CMK (cell line): ENCODE data around the gene CD44.
A peak's percentile ranks its signal among the peaks of the same experiment; 100 is the strongest.

Experiments used
- DNase-seq: peaks from one replicate; pipeline ENCODE4 v3.0.0-alpha.2; 2010; ENCODE audit warnings: low read depth

CD44 gene

DNA sequence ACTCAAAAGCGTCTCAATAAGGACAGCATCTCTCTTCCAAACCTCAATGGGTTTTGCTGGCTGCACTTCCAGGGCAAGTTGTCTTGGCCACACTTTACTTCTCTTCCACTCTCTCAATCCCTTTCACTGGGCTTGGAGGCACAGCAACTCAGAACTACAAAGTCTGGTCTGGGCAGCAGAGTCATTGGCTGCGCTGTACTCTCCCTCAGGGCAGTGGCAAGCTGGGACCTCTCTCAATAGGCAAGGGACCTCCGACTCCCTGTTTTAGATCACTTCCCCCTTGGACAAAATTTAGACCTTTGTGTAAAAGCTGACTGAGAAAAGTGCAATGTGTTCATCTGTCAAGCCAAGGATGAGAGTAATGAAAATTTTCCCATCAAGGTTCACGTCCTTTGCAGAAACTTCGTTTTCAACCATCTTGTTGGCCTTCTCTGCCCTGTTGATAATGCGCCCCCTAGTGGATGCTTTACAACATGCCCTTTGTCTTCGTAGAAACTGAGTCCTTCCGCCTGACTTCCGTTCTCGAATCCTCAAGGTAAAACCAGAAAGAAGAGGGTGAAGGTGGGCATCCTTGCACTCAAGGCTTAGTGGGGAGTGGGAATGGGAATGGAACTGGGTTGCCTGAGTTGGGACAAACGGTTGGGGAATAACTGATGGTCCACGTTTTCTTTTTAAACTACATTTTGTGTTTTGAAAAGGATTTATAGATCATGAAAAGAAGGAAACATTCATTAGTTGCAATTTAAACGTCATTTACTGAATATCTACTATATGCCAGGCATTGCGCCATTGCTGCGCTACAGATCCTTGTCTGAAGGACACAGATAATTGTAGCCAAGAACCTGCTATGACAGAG is 99.1 kb downstream of the CD44 start:
- peak; percentile 36 for DNase-seq

DNA sequence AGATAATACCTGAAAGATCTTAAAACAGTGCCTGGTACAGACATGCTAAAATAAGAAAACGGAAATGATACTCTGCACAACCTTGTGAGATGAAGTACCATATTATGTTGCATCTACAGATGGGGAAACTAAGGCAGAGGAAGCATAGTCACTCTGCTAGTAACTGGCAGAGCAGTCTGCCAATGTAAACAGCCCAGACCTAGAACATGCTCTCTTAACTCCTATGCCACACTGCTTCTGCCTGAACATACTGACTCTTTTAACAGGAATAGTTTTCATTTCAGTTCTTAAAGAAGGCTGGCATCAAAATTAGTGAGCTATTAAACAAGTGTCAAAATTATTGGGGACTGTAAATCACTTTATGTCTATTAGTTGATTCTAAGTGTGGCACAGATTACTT is 99.9 kb downstream of the CD44 start:
- no peak for DNase-seq

GRCh38 chr11:35239471-35240075 is 100.6 kb downstream of the CD44 start:
- no peak for DNase-seq

DNA sequence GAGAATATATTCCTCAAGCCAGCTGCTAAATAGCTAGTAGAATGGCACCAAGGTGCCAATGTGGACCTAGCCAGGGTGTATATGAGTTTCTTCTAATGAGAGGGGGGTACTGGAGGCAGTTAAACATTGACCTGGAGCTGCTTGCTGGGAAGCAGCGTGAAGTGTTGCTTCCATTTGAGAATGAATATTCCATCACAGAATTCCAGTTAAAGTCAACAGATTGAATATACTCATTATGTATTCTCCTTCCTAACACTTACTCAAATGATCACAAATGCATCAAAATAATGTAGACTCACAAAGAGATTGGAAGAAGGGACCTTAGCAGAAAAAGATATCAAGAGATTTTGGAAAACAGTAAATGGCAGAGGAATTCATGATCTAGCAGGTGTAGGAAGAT is 102.1 kb downstream of the CD44 start:
- DNase-seq: no peak

DNA sequence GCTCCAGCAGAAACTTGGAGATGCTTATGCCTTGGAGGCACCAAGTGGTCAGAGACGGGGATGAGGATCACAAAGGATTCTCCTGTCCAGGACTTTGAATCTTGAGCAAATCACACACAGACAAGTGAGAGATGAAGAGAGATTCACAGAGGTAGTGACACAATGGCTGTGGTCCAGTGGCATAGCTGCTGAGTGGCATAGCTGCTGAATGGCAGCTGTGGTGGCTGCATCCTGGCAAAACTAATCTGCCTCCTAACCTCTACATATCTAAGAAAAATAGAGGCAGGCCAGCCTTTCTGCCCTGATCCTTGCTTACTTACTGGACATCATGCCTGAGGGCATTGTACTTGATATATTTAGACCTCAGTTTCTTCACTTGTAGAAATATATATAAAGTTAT is 102.6 kb downstream of the CD44 start:
- no peak for DNase-seq

DNA sequence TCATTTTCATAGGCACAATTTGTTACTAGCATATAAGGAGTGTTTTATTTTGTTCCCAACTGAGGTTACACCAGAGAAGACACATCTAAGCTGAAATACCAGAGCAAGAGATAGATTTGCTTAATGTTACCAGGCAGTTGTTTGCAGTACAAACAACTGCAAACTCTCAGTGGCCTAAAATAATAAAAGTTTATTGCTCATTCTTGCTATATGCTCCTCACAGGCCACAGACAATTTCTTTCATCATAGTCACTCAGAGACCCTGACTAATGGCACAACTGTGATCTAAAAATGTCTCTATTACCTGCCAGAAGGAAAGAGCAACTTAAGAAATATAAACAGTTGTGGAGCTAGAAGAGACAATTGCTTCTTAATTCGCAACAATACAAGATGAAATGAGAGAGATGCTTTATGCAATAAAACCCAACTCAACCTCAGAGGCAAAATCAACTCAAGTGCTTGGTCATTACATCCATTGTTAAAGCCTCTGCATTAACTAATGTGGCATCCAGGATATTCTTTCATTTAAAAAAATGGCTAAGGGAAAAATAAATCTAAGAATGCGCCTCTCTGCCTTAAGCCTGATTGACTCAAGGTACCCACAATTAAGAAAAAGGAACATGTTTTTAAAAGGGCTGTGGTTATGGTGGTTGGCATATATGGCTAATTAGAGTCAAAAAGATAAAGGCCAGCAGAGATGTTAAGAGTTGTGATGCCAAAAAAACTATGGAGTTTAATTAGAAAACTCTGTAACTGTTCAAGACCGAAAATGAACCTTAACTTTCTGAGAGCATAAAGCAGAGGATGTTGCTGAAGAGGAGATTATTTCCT is 103.7 kb downstream of the CD44 start:
- no peak for DNase-seq

GRCh38 chr11:35243774-35244173 is 104.8 kb downstream of the CD44 start:
- no peak for DNase-seq

DNA sequence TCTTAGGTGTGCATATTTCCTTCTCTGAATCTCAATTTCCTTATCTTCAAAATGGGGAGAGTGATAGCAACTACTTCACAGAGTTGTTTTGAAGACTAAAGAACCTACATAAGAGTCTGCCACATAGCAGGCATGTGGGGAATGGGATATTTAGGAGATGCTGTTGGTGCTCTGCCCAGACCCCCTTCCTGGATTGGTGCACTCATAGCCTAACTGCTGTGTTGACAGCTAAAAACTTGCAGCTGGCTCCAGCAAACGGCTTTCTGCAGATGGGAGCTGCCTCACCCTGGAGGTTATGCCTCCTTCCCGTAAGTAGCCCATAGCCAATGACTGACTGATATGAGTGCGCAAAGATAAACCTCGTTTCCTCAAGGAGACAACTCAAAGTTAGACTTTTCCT is 106.1 kb downstream of the CD44 start:
- DNase-seq: no peak

DNA sequence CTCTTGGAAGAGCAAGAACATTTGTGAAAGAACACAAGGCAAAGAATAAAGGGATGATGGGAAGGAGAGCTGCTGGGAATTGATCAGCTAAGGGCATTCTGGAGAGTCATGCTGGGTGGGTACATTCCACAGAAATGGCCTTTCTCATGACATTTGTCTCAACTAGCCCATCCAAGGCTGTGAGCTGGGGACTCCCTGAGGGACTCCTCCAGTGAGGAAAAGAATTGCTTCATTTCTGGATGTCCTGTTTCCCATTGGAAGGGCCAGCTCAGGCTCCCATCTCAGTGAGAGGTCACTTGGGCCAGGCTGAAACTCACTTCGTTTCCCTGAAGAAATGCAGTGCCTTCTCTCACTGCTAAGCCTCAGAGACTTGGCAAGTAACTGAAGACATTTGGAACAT is 106.8 kb downstream of the CD44 start:
- no peak for DNase-seq

- no peak for DNase-seq
These were observed 107.8 kb downstream of the CD44 start for GRCh38 chr11:35246745-35247144.

DNA sequence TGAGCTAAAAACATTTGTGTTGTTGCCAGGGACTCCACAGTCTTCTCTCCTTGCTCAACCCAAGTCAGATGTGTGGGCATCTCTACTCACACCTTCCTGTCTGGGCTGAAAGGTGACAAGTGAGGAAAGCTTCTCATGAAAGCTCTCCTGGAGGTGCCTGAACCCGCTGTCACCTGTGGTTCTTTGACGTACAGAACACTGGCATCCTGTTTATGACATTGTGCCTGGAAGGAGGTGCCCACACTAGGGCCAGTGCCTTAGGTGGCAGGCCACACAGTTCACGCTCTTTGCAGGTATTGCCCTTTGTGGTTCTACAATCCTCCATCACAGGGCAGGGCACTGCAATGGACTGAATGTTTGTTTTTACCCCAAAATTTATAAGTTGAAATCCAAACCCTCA is 108.5 kb downstream of the CD44 start:
- DNase-seq: no peak

- DNase-seq: no peak
These were observed 108.9 kb downstream of the CD44 start for GRCh38 chr11:35247863-35248262.

DNA sequence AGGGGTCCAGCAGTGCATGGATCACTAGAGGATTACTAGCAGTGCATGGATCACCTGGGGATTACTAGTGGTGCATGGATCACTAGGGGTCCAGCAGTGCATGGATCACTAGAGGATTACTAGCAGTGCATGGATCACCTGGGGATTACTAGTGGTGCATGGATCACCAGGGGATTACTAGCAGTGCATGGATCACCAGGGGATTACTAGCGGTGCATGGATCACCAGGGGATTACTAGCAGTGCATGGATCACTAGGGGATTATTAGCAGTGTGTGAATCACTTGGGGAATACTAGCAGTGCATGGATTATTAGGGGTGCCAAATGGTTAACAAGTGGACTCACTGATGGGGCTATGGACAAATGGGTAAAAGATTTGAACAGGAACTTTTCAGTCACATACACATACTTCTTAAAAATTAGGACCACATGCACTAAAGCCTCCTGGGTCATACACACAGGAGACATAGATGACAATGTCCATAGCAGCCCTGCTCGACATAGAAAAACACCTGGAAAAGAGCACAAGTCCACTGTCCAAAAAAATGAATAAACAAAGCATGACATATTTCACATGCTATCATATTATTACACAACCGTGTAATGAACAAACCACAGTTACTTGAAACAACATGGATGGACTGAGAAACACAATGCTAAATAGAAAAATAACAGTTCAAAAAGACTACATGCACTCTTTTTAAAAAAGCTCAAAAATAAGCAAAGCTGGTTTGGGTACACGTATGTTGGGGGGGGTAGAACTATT is 109.8 kb downstream of the CD44 start:
- DNase-seq: no peak

- no peak for DNase-seq
These were observed 111.2 kb downstream of the CD44 start for GRCh38 chr11:35250192-35250591.

DNA sequence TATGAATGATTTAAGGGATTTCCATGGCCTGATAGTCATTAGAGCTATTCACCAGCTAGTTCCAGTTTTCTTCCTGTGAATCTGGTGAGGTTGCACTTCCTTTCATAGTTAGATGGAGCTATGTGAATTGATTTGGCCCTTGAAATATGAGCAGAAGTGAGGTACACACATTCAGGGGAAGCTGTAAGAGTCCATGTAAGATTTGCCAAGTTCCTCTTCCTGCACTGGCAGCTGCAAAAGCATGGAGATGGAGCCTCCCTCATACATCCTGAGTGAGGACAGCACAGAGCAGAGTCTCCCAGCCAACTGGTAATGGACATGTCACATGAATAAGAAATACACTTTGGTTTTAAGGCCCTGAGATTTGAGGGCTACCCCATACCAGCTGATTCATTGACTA is 111.7 kb downstream of the CD44 start:
- no peak for DNase-seq

DNA sequence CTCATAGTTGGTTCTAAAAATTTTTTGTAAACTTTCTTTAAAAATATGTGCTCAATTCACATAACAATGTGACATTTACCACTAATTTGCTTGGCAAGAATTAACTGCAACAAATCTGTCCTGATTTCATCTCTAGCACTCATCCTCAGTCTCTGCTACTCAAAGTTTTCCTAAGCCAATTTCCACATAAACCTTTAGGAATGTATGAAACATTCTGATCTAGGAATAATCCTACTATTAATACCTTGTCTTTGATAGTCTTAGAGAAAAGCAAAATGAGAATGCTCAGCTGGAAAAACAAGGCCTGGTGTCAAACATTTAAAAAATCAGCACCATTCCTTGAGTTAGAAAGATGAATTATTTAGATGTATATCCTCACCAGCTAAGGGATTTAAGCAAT is 114.3 kb downstream of the CD44 start:
- no peak for DNase-seq

DNA sequence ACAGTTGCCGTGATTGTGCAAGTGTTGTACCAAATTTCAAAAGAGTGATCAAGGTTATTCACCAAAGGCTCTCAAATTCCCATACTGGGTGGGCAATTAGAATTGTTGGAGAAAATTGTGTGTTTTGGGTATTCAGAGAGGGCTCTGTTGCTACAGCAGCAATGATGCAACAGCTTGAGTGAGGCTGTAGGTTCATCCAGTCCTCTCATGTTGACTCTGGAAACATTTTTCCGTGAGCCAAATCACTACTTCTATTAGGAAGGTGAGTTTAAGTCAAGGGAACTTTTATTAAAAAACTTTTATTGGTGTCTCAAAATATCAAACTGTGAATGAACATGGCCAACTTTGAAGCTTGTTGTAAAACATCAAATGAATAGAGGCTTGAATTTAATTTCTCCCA is 116.5 kb downstream of the CD44 start:
- DNase-seq: no peak

- DNase-seq: no peak
These were observed 117.3 kb downstream of the CD44 start for GRCh38 chr11:35256296-35256695.

DNA sequence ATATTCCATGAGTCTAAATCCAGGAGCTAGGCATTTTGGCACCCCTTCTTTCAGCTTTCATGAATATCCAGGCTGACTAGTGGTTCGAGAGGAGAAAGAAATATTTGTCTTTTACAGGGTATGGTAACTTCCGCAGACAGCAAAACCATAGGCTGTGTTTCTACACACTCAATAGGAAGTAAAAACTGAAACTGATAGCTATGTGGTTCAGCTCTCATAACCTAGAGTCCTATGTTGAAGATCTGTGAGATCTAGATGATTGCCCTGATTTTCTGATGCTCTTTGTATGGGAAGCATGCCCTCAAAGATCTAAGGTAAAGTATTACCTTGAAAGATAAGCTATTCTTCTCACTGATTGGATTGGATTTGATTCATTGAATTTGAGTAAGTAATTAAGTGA is 118.3 kb downstream of the CD44 start:
- DNase-seq: no peak

DNA sequence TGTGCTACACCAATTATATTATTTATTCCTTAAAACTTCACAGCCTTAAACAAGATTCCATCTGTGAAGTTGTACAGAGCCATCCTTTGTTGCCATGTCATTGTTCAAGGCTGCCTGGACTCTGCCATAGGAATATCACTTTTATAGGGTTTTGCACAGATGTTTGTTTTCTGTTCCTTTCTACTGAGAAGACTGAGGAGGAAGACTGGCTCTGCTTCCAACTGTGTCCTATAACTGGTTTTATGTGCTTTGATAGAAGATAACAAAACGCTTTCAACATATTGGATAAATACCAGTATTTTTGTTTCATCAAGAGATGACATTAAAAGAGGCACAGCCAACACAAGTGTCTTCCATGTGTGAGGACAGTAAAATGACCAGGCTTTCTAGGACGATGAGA is 120.6 kb downstream of the CD44 start:
- no peak for DNase-seq

DNA sequence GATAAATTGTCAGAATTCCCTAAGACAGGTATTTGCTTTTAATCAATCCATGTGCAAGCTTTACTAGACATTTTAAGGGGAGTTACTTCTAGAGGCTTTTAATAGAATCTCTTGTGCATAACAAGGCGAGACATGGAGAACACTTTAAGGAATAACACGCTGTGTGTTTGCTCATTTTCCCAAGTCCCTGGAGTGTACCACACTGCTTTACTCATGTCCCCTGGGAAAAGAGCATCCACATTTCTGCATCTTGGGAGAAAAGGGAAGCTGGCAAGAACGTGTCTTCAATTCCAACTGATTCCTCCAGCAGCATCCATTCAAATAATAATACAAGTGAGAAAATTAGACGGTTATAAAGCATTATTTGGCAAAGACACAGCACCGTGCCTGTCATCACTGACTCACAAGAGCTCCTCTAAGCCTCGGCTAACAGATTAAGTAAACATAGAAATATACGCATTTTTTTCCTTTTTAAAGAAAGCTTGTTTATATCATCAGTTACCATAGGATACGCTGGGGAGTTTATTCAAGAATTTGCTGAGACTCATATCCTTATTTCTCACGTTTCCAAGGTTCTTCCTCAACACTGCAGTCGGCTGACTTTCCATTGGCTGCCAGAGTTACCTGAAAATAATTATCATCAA is 121.5 kb downstream of the CD44 start:
- DNase-seq: no peak

GRCh38 chr11:35261197-35261596 is 122.2 kb downstream of the CD44 start:
- no peak for DNase-seq
